ENCODE measurements around the gene CIAPIN1. TPM values are rescaled to one million over a fixed set of nuclear protein-coding genes. Genes with fewer than 3 reads are reported as not detected.

The CIAPIN1 gene
- total RNA-seq: 47.1 and 52.3 TPM in 2 replicates

GRCh38 chr16:57447186-57447962 lies at the start of gene CIAPIN1, which contains the start of gene COQ9:
TSS of gene CIAPIN1 (minus strand) at chr16:57447385. CDS start at chr16:57440928, 6,457 bp downstream.
TSS of gene COQ9 (plus strand) at chr16:57447479. CDS start at chr16:57447506, 27 bp downstream.
- Mint-ChIP-seq H3K4me3 (peak within 1 kb of the TSS; percentile 91), H3K27ac (peak within 1 kb of the TSS; percentile 84), H3K9me3 (no peaks in the 10 kb centered on the region), H3K4me1 (peaks cover 19% of the 10 kb centered on the region), H3K27me3 (no peaks in the 10 kb centered on the region), H3K36me3 (ENCODE audit: low read depth) (peaks cover 17% of the 10 kb centered on the region)
- ATAC-seq (ENCODE audit: low read depth): peak; percentile 98
- ChIA-PET POLR2A (interaction anchor here (0.5 to 3.1 kb wide), 24 partner anchors 9 to 1182 kb away, joined by 3 to 36 read pairs (median 4); partner anchors contain the start of genes ADGRG5, CCDC102A, KATNB1 and POLR2C), CTCF (interaction anchor here (0.6 to 2.8 kb wide), 6 partner anchors 13 to 147 kb away, joined by 3 to 15 read pairs (median 3); partner anchors contain the start of gene POLR2C)
- DNase-seq: peak; percentile 82
- no peak for TF ChIP-seq CTCF (IDR thresholded peaks at IDR 0.05)
- intact Hi-C loops (cut with micrococcal nuclease): loop anchor here (1.0 to 10.0 kb wide), 6 partner anchors 15 to 1285 kb away; partner anchors contain the start of genes CFAP20, GOT2, KATNB1 and POLR2C

GRCh38 chr16:57493767-57494166 lies 46.6 kb upstream of the CIAPIN1 start:
- intact Hi-C loops (cut with micrococcal nuclease): no loop called here
- H3K4me1 Mint-ChIP-seq: peaks cover 11% of the 10 kb centered on the region
- TF ChIP-seq CTCF (IDR thresholded peaks at IDR 0.05): no peak
- no peaks in the 10 kb centered on the region for H3K27me3 Mint-ChIP-seq
- CTCF ChIA-PET: no interaction called here
- H3K27ac Mint-ChIP-seq: no peak overlapping the region
- no peaks in the 10 kb centered on the region for H3K36me3 Mint-ChIP-seq (ENCODE audit: low read depth)
- H3K4me3 Mint-ChIP-seq: no peak overlapping the region
- H3K9me3 Mint-ChIP-seq: no peaks in the 10 kb centered on the region
- no peak for DNase-seq
- POLR2A ChIA-PET: no interaction called here
- ATAC-seq (ENCODE audit: low read depth): no peak

GRCh38 chr16:57489229-57489628 lies 42.0 kb upstream of the CIAPIN1 start:
- Mint-ChIP-seq H3K9me3 (no peaks in the 10 kb centered on the region), H3K36me3 (ENCODE audit: low read depth) (no peaks in the 10 kb centered on the region), H3K4me1 (peaks cover 24% of the 10 kb centered on the region), H3K27me3 (peaks cover 4% of the 10 kb centered on the region), H3K4me3 (no peak overlapping the region), H3K27ac (no peak overlapping the region)
- ChIA-PET POLR2A (interaction anchor here (0.6 kb wide), 1 partner anchor 41 kb away, joined by 3 read pairs; no protein-coding TSS in a partner anchor), CTCF (no interaction called here)
- TF ChIP-seq CTCF (IDR thresholded peaks at IDR 0.05): no peak
- DNase-seq (no peak), ATAC-seq (ENCODE audit: low read depth) (no peak)
- intact Hi-C loops (cut with micrococcal nuclease): no loop called here

GRCh38 chr16:57486858-57487834 lies 40.0 kb upstream of the CIAPIN1 start:
- H3K27me3 Mint-ChIP-seq: peaks cover 4% of the 10 kb centered on the region

More at GRCh38 chr16:57486858-57487834, 40.0 kb upstream of the CIAPIN1 start:
- CTCF ChIA-PET: interaction anchor here (1.2 to 1.3 kb wide), 2 partner anchors 31 to 32 kb away, joined by 3 to 6 read pairs; no protein-coding TSS in a partner anchor
- no peak for TF ChIP-seq CTCF (IDR thresholded peaks at IDR 0.05)
- peaks cover 16% of the 10 kb centered on the region for H3K4me1 Mint-ChIP-seq
- DNase-seq (no peak), ATAC-seq (ENCODE audit: low read depth) (no peak)
- H3K27ac Mint-ChIP-seq: no peak overlapping the region
- no peaks in the 10 kb centered on the region for H3K36me3 Mint-ChIP-seq (ENCODE audit: low read depth)
- POLR2A ChIA-PET: interaction anchor here (0.6 to 2.6 kb wide), 4 partner anchors 24 to 241 kb away, joined by 3 to 10 read pairs (median 5); partner anchors contain the start of genes CCDC102A and POLR2C
- no peaks in the 10 kb centered on the region for H3K9me3 Mint-ChIP-seq
- intact Hi-C loops (cut with micrococcal nuclease): loop anchor here (2.0 kb wide), 1 partner anchor 50 kb away; the partner anchor contains the start of gene CCDC102A
- H3K4me3 Mint-ChIP-seq: peak overlapping the region; percentile 77

Measured in activated B cell treated with CpG ODN at 0.5 μM for 24 hours (primary cell).